DOHH2 (cell line): ENCODE results near the gene KCNK7.
A peak's percentile ranks its signal among the peaks of the same experiment; 100 is the strongest.

Experiments
- H3F3A ChIP-seq: fragments of 200-600 bp; sonication (generic), shearing (Covaris generic); 2 replicates; pipeline ENCODE4 v1.6.0; 2016; ENCODE audit warnings: antibody characterized with exemption, mild to moderate bottlenecking; ENCODE audit not compliant: control insufficient read depth, insufficient read depth
- H3K27ac ChIP-seq: fragments of 200-600 bp; sonication (generic); 2 replicates; pipeline ENCODE4 v1.5.1; 2014; ENCODE audit warnings: low read depth, mild to moderate bottlenecking, low read length, moderate library complexity
- H3K27me3 ChIP-seq: fragments of 200-600 bp; sonication (generic); 2 replicates; pipeline ENCODE4 v1.6.1; 2014; ENCODE audit warnings: mild to moderate bottlenecking, low read length, mixed read lengths; ENCODE audit not compliant: control insufficient read depth
- H3K36me3 ChIP-seq: fragments of 200-600 bp; sonication (generic); 2 replicates; pipeline ENCODE4 v1.6.1; 2014; ENCODE audit warnings: mild to moderate bottlenecking, low read length, moderate library complexity, mixed read lengths; ENCODE audit not compliant: control insufficient read depth
- H3K4me1 ChIP-seq: fragments of 200-600 bp; sonication (generic); 2 replicates; pipeline ENCODE4 v1.6.1; 2014; ENCODE audit warnings: mild to moderate bottlenecking, low read length, mixed read lengths; ENCODE audit not compliant: control insufficient read depth
- H3K4me2 ChIP-seq: fragments of 200-600 bp; sonication (generic); 2 replicates; pipeline ENCODE4 v1.6.0; 2014; ENCODE audit warnings: mild to moderate bottlenecking, low read length, moderate library complexity
- H3K4me3 ChIP-seq: fragments of 200-600 bp; sonication (generic); 2 replicates; pipeline ENCODE4 v1.5.1; 2014; ENCODE audit warnings: mild to moderate bottlenecking, low read length, mixed read lengths
- H3K79me2 ChIP-seq: fragments of 200-600 bp; sonication (generic); 2 replicates; pipeline ENCODE4 v1.6.1; 2014; ENCODE audit warnings: mild to moderate bottlenecking, low read length, mixed read lengths; ENCODE audit not compliant: control insufficient read depth
- H3K9me2 ChIP-seq: fragments of 200-600 bp; sonication (generic); replicated peaks from 2 replicates; pipeline ENCODE4 v1.6.1; 2014; ENCODE audit warnings: mild to moderate bottlenecking, low read length, mixed read lengths; ENCODE audit not compliant: control insufficient read depth
- H3K9me3 ChIP-seq: fragments of 200-600 bp; sonication (generic); 2 replicates; pipeline ENCODE4 v1.6.1; 2014; ENCODE audit warnings: antibody characterized with exemption, low read length, mixed read lengths; ENCODE audit not compliant: control insufficient read depth, insufficient read depth
- H4K20me1 ChIP-seq: fragments of 200-600 bp; sonication (generic); 2 replicates; pipeline ENCODE4 v1.6.0; 2014; ENCODE audit warnings: low read depth, mild to moderate bottlenecking, antibody characterized with exemption, low read length, moderate library complexity; ENCODE audit not compliant: control insufficient read depth, insufficient read depth
- CTCF ChIP-seq: fragments of 200-600 bp; sonication (generic); IDR thresholded peaks from one replicate; pipeline ENCODE4 v1.5.1; 2014; ENCODE audit warnings: antibody characterized with exemption, mild to moderate bottlenecking, low read depth, low read length; ENCODE audit not compliant: poor library complexity, severe bottlenecking
- EZH2phosphoT487 ChIP-seq: fragments of 200-600 bp; sonication (generic); IDR thresholded peaks from 2 replicates; pipeline ENCODE4 v1.6.1; 2017; ENCODE audit warnings: borderline replicate concordance, mild to moderate bottlenecking, antibody characterized with exemption, low read length, moderate library complexity, mixed read lengths

KCNK7 gene

GRCh38 chr11:65571940-65572339 is 23.7 kb downstream of the KCNK7 start:
- Histone ChIP-seq H3K27me3 (no peaks in the 10 kb centered on the region), H3K4me3 (peak overlapping the region; percentile 98), H3K9me2 (no peaks in the 10 kb centered on the region), H3F3A (peaks cover 27% of the 10 kb centered on the region), H3K9me3 (no peaks in the 10 kb centered on the region), H4K20me1 (0 out of 2 replicates have a peak, but pooled peaks cover 2% of the 10 kb centered on the region), H3K36me3 (peaks cover 26% of the 10 kb centered on the region), H3K4me1 (peaks cover 61% of the 10 kb centered on the region), H3K79me2 (peaks cover 66% of the 10 kb centered on the region), H3K27ac (peak overlapping the region; percentile 31), H3K4me2 (peak overlapping the region; percentile 87)
- TF ChIP-seq CTCF = peak; percentile 40
- TF ChIP-seq EZH2phosphoT487 = no peak

- H3K27ac ChIP-seq = peak overlapping the region; percentile 31; the same call in 1 of the 2 replicates
- H3K9me2 ChIP-seq = no peaks in the 10 kb centered on the region
- peak overlapping the region; percentile 87 for H3K4me2 ChIP-seq
- H3K4me1 ChIP-seq = peaks cover 61% of the 10 kb centered on the region
- H3K36me3 ChIP-seq = peaks cover 30% of the 10 kb centered on the region
- peaks cover 27% of the 10 kb centered on the region for H3F3A ChIP-seq
- TF ChIP-seq CTCF = no peak
- TF ChIP-seq EZH2phosphoT487 = no peak
- H3K79me2 ChIP-seq = peaks cover 66% of the 10 kb centered on the region
- H3K4me3 ChIP-seq = peak overlapping the region; percentile 98
- no peaks in the 10 kb centered on the region for H3K9me3 ChIP-seq
- 0 out of 2 replicates have a peak, but pooled peaks cover 2% of the 10 kb centered on the region for H4K20me1 ChIP-seq
- H3K27me3 ChIP-seq = no peaks in the 10 kb centered on the region
Measured at GRCh38 chr11:65571420-65571819, 24.2 kb downstream of the KCNK7 start.

- H3K27ac ChIP-seq = peak within 1 kb of the TSS; percentile 83
- H3K9me3 ChIP-seq = no peaks in the 10 kb centered on the region
- H4K20me1 ChIP-seq = 0 out of 2 replicates have a peak, but pooled peaks cover 2% of the 10 kb centered on the region
- TF ChIP-seq EZH2phosphoT487 = no peak
- TF ChIP-seq CTCF = peak; percentile 58
- no peaks in the 10 kb centered on the region for H3K27me3 ChIP-seq
- H3K4me2 ChIP-seq = peak within 1 kb of the TSS; percentile 87
- H3K4me1 ChIP-seq = peaks cover 64% of the 10 kb centered on the region
- H3K36me3 ChIP-seq = peaks cover 35% of the 10 kb centered on the region
- peaks cover 71% of the 10 kb centered on the region for H3K79me2 ChIP-seq
- no peaks in the 10 kb centered on the region for H3K9me2 ChIP-seq
- peak within 1 kb of the TSS; percentile 98 for H3K4me3 ChIP-seq
- peaks cover 24% of the 10 kb centered on the region for H3F3A ChIP-seq
Measured at GRCh38 chr11:65569973-65570918, 25.4 kb downstream of the KCNK7 start, which contains the start of gene ZNRD2. TSS of gene ZNRD2 (plus strand) at chr11:65570477. CDS start at chr11:65570492, 15 bp downstream.
